ENCODE data around the gene ATG4C.
"Not testable (repeated sequence)": the region's sequence is repeated elsewhere in the genome, so short reads cannot be mapped to it uniquely, and the experiment has no call there.

Gene ATG4C

GRCh38 chr1:62783736-62784508 lies at the start of gene ATG4C:
ATG4C (plus strand) TSS chr1:62784132; CDS start chr1:62803787, 19,655 bp downstream.
- TF ChIP-seq EZH2 (IDR thresholded peaks at IDR 0.05; ENCODE audit: borderline replicate concordance, low read length) (no peak), CTCF (IDR thresholded peaks at IDR 0.05; ENCODE audit: low read length) (no peak)
- Histone ChIP-seq H3K9me3 (ENCODE audit: low read length) (no peaks in the 10 kb centered on the region), H3K27ac (ENCODE audit: low read depth, low read length, poor library complexity, severe bottlenecking) (peak within 1 kb of the TSS; percentile 82), H3K79me2 (ENCODE audit: insufficient read depth, low read length) (peaks cover 42% of the 10 kb centered on the region), H4K20me1 (ENCODE audit: insufficient read depth, low read length) (no peaks in the 10 kb centered on the region), H3K4me1 (ENCODE audit: insufficient read depth, low read length, severe bottlenecking) (peaks cover 30% of the 10 kb centered on the region), H3K9me2 (ENCODE audit: low read depth, low read length) (no peaks in the 10 kb centered on the region), H3K36me3 (ENCODE audit: insufficient read depth, low read length) (no peaks in the 10 kb centered on the region), H3K9ac (ENCODE audit: low read length) (peak within 1 kb of the TSS; percentile 94), H3F3A (ENCODE audit: insufficient read depth, low read length) (no peaks in the 10 kb centered on the region), H3K27me3 (ENCODE audit: insufficient read depth, low read length) (no peaks in the 10 kb centered on the region), H3K4me2 (ENCODE audit: low read length) (peak within 1 kb of the TSS; percentile 88), H3K4me3 (ENCODE audit: low read depth, low read length, poor library complexity, severe bottlenecking) (peak within 1 kb of the TSS; percentile 87), H2AFZ (ENCODE audit: low read length) (peak within 1 kb of the TSS; percentile 87)

- H3K27ac ChIP-seq (ENCODE audit: low read depth, low read length, poor library complexity, severe bottlenecking): no peak overlapping the region
Observed at GRCh38 chr1:62735491-62736171, 48.3 kb upstream of the ATG4C start.

GRCh38 chr1:62740701-62741100 lies 43.2 kb upstream of the ATG4C start:
- H3K79me2 ChIP-seq (ENCODE audit: insufficient read depth, low read length); H3K4me3 ChIP-seq (ENCODE audit: low read depth, low read length, poor library complexity, severe bottlenecking): not testable (repeated sequence)

More at GRCh38 chr1:62735491-62736171, 48.3 kb upstream of the ATG4C start:
- Histone ChIP-seq H3K79me2 (ENCODE audit: insufficient read depth, low read length) (no peaks in the 10 kb centered on the region), H3F3A (ENCODE audit: insufficient read depth, low read length) (no peaks in the 10 kb centered on the region), H3K27me3 (ENCODE audit: insufficient read depth, low read length) (no peaks in the 10 kb centered on the region), H3K9ac (ENCODE audit: low read length) (no peak overlapping the region), H3K4me1 (ENCODE audit: insufficient read depth, low read length, severe bottlenecking) (no peaks in the 10 kb centered on the region), H2AFZ (ENCODE audit: low read length) (no peak overlapping the region), H4K20me1 (ENCODE audit: insufficient read depth, low read length) (no peaks in the 10 kb centered on the region), H3K36me3 (ENCODE audit: insufficient read depth, low read length) (no peaks in the 10 kb centered on the region), H3K4me3 (ENCODE audit: low read depth, low read length, poor library complexity, severe bottlenecking) (no peak overlapping the region), H3K9me3 (ENCODE audit: low read length) (no peaks in the 10 kb centered on the region), H3K9me2 (ENCODE audit: low read depth, low read length) (no peaks in the 10 kb centered on the region), H3K4me2 (ENCODE audit: low read length) (no peak overlapping the region)
- no peak for TF ChIP-seq CTCF (IDR thresholded peaks at IDR 0.05; ENCODE audit: low read length)
- TF ChIP-seq EZH2 (IDR thresholded peaks at IDR 0.05; ENCODE audit: borderline replicate concordance, low read length): no peak

More at GRCh38 chr1:62740701-62741100, 43.2 kb upstream of the ATG4C start:
- not testable (repeated sequence) for H3K27ac ChIP-seq (ENCODE audit: low read depth, low read length, poor library complexity, severe bottlenecking); H3K9me2 ChIP-seq (ENCODE audit: low read depth, low read length); H4K20me1 ChIP-seq (ENCODE audit: insufficient read depth, low read length); H3K36me3 ChIP-seq (ENCODE audit: insufficient read depth, low read length); H3K4me2 ChIP-seq (ENCODE audit: low read length); H3K9ac ChIP-seq (ENCODE audit: low read length); H3K27me3 ChIP-seq (ENCODE audit: insufficient read depth, low read length); H2AFZ ChIP-seq (ENCODE audit: low read length); H3F3A ChIP-seq (ENCODE audit: insufficient read depth, low read length); H3K9me3 ChIP-seq (ENCODE audit: low read length); H3K4me1 ChIP-seq (ENCODE audit: insufficient read depth, low read length, severe bottlenecking)
